CD4-positive, alpha-beta T cell treated with Interleukin-1 beta for 1 hour (primary cell): Measurements from ENCODE around the gene CGB3.
"Not testable (repeated sequence)": the region's sequence is repeated elsewhere in the genome, so short reads cannot be mapped to it uniquely, and the experiment has no call there.

Experiments used
- DNase-seq, 2 donors: peaks; one replicate each; pipeline ENCODE4 v3.0.0-alpha.2; 2020 to 2022

CGB3 gene

DNA sequence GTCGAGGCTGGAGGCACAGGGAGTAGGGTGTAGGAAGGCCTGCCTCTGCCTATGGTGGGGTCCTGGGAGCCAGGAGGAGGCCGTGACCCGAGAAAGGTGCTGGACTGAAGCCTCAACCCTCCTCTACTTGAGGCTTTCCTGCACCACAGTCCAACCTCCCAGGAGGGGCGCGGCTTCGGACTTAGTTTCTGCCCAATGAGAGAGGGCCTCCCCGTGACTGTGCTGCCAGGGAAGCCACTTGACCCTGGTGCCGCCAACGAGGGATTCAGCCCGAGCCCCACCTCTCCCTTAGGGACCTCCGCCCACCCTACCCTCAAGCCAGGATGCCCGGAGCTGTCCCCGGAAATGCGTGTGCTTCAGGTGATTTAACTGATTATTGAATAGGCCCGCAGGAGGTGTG, at the start of gene CGB3:
Gene CGB3, minus strand, starts transcription at position 101 of the 400 bp plus-strand sequence. CDS start 362 bp downstream, outside the sequence.
- DNase-seq, result not testable (repeated sequence)

DNA sequence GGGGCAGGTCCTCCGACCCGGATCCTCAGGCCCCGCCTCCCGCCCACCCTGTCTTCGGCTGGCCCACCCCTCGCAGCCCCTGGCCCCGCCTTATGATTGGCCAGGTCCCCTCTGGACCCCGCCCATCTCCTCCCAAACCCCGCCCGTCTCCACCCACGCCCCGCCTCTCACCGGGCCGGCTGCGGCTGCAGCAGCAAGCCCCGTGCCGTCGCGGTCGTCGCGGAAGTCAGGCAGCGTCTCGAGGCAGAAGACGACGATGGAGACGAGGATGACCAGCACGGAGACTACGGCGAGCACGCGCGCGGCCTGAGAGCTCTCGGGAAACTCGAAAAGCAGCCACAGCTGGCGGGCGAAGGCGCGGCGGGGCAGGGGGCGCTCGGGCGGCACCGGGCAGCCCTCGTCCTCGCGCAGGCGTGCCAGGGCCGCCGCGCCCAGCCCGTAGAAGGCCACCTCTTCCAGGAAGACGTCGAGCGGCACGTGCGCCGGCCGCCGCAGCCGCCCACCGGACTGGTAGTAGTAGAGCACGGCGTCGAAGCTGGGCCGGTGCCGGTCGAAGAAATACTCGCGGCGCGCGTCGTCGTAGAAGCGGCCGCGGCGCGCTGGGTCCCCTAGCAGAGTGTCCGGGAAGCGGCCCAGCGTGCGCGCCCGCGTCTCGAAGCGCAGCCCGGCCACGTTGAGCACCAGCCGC, 47.9 kb upstream of the CGB3 start:
- no peak for DNase-seq

DNA sequence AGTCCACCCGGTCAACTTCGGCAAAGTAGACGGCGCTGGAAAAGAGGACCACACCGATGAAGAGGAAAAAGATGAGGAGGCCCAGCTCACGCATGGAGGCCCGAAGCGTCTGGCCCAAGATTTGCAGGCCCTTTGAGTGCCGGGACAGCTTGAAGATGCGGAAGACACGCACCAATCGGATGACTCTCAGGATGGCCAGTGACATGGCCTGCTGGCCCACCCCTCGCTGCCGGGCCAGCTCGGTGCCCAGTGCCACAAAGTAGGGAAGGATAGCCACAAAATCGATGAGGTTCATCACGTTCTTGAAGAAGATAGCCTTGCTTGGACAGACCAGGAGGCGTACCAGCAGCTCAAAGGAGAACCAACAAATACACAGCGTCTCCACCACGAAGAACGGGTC, 46.3 kb upstream of the CGB3 start:
- no peak for DNase-seq

DNA sequence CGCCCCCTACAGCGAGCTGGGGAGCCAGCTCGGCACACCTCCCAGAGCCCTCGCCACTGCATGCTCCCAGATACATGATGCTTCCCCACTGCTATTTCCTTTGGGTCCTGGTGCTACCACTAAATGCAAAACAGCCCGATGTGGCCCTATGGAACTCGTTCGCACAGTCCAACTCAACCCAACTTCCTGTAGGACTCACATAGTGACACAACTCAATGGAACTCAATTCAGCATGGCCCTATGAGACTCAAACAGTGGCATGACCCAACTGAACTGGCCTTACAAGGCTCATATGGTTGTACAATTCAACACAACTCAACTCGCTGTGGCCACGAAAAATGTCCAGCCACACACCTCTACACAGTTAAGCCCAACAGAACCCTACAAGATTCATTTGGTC, 44.9 kb upstream of the CGB3 start:
- no peak for DNase-seq

DNA sequence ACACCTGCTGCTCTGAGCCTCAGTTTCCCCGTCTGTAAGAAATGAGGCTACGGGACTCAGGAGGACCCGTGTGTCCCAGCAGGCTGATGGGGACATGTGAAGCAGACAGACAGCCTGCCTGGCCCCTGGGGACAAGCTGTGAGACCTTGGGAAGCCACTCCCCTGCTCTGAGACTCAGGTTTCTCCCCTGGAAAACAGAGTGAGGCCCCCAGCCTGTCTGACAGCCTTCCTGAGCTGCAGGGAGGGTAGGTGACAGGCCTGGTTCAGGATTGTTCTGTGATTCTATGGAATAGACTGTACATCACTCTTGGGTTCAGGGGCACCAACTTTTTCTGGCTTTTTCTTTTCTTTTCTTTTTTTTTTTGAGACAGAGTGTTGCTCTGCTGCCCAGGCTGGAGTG, 43.4 kb upstream of the CGB3 start:
- DNase-seq, result no peak

DNA sequence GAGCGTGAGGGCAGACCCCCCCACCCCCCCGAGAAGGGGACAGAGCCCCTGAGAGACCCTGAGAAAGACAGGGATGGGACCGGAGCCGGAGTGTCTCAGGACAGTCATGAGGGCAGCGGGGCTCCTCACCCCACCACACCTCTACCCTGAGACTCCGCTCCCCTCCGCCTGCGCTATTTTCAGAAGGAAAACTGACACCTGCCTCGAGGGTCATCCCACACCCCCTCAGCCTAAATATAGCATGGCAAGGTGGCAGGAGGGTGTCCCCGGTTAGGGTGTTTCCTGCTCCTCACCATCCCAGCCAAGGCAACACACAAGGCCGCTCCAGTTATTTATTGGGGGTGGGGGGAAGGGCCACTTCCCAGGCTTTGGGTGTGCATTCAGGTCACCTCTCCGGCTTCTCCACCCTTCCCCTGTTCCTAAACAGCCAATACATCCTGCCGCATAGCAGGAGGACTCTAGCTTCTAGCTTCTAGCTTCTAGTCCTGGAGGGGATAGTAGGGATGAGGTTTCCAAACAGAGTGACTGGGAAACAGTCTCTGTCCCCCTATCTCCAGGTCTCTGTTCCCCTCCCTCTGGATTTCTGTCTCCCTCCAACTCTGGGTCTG, 41.9 kb upstream of the CGB3 start:
- no peak for DNase-seq

DNA sequence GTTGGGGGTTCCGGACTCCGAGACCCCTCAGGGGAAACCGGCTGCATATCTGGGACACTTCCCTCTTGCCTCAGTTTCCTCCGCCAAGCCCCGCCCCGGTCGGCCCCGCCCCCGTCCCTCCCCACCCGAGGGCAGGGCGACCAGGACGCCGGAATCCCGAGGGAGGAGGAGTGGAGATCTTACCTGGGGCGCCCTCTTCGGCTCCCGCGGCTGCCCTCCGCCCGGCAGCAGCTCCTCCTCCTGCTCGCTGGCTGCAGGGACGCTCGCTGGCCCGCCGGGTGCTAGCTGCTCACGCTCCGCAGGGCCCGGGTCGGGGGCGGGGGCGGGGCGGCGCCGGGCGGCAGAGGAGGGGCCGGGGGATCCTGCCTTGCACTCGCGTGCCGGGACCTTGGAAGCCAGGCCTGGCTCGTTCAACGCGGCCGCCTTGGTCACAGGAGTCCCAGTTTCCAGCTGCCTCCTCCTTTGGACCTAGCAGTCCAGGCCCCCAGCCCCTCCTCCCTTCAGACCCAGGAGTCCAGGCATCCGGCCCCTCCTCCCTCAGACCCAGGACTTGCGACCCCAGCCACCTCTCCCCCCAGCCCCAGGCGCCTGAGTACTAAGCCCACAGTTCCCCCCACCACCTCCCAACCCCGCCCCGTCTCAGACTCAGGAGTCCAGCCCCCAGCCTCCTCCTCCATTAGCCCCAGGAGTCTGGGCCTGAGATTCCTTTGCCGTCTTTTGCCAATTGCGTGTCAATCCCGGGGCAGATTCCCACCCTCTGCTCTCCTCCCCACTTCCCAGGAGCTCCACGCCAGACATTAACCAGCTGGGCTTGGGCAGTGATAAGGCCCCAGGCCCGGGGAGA, 40.9 kb upstream of the CGB3 start, which contains the start of gene NTF4:
Gene NTF4, minus strand, starts transcription at position 51 of the 844 bp plus-strand sequence. CDS start 2,821 bp downstream, outside the sequence.
- no peak for DNase-seq

DNA sequence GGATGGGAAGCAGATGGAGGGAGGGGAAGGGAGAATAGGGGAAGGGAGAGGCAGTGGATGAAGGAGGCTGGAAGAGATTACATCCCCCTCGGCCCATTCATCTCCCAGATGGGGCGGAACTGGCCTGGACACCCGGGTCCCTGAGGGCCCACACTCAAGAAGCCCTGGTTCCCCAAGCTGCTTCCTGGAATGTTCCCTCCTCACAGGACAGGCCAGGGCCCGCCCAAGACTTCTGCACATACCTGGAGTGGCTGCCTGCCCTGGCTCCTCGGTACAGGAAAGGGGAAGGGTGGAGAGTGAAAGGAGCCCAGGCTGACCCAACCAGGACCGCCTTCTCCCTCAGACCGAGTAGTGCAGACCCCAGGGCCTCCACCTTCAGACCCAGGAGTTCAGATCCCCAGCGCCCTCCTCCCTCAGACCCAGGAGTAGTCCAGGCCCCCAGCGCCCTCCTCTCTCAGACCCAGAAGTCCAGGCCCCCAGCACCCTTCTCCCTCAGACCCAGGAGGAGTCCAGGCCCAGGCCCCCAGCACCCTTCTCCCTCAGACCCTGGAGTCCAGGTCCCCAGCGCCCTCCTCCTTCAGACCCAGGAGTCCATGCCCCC, 40.0 kb upstream of the CGB3 start:
- no peak for DNase-seq

DNA sequence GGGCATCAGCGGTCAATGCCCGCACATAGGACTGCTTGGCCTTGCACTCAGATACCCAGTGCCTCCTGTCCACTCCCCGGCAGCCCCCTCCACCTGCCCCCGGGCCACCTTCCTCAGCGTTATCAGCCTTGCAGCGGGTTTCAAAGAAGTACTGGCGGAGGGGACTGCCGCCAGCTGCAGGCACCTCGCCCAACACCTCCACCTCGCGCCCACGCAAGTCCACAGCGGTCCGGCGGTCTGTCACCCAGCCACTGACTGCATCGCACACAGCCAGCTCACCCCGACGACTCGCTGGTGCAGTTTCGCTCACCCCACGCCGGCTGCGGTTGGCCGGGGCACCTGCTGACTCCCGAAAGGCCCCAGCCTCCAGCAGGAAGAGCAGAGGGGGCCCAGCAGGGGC, 37.3 kb upstream of the CGB3 start:
- no peak for DNase-seq

DNA sequence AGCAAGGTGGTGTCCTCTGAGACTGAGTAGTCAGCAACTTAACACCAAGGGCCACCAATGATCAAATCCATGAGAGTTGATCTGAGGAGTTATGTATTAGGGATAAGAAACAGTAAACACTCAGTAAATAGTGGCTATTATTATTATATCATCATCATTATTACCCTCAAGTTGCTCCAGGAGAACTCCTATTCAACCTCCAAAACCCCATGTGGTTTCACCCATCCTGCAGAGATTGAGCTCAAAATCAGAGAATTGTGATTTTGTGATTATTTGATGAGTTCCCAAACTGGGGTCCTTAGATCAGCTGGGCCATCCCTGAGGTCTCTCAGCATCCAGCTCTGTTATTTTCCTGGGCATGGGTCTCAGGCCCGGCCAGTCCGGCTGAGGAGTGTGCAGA, 36.9 kb upstream of the CGB3 start:
- no peak for DNase-seq

DNA sequence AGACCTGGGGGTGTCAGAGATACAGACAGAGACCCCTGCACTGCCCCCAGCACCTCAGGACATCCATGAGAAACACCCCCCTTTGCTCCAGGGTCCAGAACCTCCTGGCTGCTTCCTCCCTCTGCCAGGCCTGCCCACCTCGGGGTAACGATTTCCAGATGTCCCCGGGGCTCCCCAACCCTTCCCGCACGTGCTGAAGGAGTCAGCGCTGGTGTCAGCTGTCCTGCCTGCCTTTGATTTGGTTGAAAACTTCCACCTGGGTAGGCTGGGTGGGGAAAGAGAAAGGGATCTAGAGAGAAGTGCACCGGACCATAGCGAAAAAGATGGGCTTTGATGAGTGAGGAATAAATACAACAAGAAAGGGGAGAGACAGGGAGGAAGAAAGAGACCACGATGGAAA, 34.9 kb upstream of the CGB3 start:
- DNase-seq, result no peak

DNA sequence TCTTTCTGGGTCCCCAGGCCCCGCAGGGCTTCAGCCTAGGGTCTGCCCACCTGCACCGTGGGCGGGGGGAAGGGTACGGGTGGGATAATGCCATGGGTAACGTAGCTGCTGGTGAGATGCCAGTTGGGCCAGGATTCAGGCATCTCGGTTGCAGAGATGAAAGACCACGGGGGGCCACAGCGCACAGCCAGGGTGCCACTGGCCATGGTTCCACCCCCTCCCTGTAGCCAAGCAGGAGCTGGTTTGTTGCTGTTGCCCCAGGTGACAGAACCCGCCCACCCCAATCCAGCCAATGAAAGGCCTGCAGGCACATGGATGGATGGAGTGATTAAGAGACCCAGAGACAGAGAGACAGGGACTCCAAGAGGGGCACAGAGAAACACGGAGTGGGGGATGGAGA, 34.4 kb upstream of the CGB3 start:
- DNase-seq, result peak in 1 of 2 donors; percentile 12

DNA sequence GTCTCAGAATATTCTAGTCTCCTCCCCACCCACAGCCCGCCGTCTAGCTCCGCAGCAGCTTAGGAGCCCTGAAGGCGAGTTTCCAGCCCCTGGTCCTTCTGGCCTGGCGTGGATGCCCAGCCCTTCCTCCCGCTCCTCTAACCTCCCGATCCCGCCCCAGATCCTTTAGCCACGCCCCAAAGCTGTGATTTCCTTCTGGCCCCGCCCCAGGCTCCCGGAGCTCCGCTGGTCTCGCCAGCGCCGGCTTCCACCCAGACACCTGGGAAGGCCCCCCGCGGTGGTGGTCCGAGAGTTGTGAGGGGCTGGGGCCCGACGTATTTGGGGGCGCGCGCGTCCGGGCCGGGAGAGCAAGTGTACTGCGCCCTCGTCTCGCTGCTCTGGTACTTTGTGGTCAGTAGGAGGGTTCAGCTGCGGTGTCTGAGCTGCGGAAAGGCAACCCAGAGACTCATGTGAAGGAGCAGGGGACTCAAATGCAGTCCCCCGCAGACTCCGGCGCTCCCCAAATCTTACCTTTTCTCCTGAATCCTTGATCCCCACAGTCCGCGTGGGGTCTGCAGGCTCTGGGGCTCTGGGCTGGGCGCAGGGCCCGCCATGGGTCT, 33.6 kb upstream of the CGB3 start, which contains the start of gene CGB7:
Gene CGB7, minus strand, starts transcription at position 114 of the 599 bp plus-strand sequence. CDS start 2,374 bp downstream, outside the sequence.
- peak; percentile 30 to 32 for DNase-seq

DNA sequence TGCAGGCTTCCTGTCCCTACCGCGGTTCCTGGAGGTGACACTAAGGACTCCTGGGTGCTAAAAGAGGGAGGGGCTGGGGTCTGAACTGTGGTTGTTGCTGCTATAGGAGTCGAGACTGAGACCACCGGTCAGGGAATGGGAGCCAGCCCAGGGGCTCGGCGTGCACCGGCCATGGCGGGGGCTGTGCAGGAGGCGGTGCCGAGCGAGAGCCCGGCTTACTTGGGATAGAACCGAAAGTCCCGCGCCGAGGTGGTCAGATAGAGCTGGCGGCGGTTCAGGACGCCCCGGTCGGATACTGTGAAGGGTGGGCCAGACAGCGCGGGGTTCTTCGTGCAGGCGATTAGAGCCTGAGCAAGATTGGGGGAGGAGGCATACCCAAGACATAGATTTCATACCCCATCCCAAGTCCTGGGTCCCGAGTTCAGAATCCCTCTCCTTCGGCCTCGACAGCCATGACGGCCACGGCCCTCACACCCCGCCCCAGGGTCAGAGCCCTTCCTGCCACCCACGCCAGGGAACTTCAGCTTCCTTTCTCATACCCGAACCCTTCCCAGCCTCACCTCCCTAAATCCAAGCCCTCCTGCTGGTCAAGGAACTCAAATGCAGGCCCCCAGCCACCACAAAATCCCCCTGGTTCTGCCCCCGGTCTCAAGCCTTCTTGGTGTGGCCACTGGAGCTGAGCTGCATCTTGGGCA, 32.9 kb upstream of the CGB3 start:
- DNase-seq, result not testable (repeated sequence)

DNA sequence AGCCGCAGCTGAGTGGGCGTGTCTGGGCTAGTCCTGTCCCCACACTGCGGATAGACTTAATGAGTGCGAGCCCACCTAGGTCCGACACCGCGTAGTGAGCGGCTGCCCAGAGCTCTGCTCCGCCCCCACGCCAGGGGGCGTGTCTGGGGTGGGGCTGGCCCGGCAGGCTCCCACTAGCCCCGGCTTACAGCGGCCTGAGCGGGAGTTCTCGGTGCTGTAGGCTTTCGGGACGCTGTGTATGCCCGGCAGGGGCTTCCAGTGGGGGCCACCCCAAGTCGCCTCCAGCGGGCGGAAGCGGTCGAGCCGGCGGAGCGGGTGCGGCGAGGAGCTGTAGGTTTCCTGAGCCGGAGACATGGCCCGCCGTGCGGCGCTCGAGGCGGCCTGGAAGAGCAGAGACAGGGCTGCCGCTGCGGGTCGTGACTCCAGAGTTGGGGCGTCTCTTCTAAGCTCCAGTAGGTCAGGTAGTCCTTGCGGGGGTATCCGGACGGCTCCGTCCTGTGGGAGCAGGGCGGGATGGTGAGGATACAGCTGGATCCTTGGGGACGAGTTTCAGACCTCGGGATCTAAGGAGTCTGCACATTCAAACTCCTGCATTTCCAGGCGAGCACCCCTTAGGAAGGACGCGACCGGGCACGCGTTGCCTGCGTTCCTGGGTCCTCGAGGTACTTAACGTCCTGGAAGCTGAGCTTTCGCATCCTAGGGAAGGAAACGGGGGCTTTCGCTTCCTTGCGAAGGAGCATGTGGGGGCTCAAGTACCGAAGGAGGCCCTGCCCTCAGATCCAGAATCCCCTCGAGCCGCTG, 32.2 kb upstream of the CGB3 start:
- peak; percentile 34 to 45 for DNase-seq

DNA sequence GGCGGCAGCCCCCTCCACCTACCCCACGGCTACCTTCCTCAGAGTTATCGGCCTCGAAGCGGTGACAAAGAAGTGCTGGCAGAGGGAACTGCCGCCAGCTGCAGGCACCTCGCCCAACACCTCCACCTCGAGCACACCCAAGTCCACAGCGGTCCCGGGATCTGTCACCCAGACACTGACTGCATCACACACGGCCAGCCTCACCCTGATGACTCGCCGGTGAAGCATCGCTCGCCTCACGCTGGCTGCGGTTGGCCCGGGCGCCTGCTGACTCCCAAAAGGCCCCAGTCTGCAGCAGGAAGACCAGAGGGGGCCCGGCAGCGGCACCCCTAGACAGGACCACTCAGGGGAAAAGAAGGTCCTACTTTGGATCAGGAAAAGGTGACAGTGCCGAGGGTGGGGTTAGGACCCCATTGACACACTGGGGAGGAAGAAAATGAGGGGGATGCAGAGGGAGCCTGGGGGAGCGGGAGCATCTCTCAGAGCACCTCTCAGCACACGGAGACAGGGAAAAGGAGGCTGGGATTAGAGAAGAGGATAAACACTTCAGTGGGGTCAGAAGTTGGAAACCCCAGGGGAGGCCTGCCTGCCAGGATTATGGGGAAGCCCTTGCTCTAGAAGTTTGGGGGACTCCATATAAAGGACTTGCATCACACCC, 26.4 kb upstream of the CGB3 start:
- not testable (repeated sequence) for DNase-seq

DNA sequence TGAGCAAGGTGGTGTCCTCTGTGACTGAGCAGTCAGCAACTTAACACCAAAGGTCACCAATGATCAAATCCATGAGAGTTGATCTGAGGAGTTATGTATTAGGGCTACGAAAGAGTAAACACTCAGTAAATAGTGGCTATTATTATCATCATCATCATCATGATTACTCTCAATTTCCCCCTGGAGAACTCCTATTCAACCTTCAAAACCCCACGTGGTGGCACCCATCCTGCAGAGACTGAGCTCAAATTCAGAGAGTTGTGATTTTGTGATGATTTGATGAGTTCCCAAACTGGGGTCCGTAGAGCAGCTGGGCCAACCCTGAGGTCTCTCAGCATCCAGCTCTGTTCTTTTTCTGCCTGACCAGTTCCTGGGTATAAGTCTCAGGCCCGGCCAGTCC, 25.7 kb upstream of the CGB3 start:
- DNase-seq, result not testable (repeated sequence)

DNA sequence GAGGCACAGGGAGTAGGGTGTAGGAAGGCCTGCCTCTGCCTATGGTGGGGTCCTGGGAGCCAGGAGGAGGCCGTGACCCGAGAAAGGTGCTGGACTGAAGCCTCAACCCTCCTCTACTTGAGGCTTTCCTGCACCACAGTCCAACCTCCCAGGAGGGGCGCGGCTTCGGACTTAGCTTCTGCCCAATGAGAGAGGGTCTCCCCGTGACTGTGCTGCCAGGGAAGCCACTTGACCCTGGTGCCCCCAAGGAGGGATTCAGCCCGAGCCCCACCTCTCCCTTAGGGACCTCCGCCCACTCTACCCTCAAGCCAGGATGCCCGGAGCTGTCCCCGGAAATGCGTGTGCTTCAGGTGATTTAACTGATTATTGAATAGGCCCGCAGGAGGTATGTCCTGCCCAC, 24.9 kb upstream of the CGB3 start, which contains the start of gene CGB8:
Gene CGB8, minus strand, starts transcription at position 101 of the 400 bp plus-strand sequence. CDS start 372 bp downstream, outside the sequence.
- DNase-seq, result not testable (repeated sequence)

DNA sequence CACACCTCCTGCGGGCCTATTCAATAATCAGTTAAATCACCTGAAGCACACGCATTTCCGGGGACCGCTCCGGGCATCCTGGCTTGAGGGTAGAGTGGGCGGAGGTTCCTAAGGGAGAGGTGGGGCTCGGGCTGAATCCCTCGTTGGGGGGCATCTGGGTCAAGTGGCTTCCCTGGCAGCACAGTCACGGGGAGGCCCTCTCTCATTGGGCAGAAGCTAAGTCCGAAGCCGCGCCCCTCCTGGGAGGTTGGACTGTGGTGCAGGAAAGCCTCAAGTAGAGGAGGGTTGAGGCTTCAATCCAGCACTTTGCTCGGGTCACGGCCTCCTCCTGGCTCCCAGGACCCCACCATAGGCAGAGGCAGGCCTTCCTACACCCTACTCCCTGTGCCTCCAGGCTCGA, 19.4 kb upstream of the CGB3 start, which contains the start of gene CGB5:
Gene CGB5, plus strand, starts transcription at position 301 of the 400 bp plus-strand sequence. CDS start 362 bp downstream, outside the sequence.
- not testable (repeated sequence) for DNase-seq

DNA sequence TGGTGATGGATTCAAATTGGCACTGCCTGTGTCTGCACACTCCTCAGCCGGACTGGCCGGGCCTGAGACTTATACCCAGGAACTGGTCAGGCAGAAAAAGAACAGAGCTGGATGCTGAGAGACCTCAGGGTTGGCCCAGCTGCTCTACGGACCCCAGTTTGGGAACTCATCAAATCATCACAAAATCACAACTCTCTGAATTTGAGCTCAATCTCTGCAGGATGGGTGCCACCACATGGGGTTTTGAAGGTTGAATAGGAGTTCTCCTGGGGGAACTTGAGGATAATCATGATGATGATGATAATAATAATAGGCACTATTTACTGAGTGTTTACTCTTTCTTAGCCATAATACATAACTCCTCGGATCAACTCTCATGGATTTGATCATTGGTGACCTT, 18.5 kb upstream of the CGB3 start:
- not testable (repeated sequence) for DNase-seq
